H1 (cell line): Measurements from ENCODE around the gene KLF4. TPM values are rescaled to one million over a fixed set of nuclear protein-coding genes. Genes with fewer than 3 reads are reported as not detected.

Experiments used
- CREB1 ChIP-seq: IDR thresholded peaks from 2 replicates; pipeline ENCODE4 v1.6.1; 2012; ENCODE audit warnings: inconsistent platforms
- GTF2F1 ChIP-seq: IDR thresholded peaks from 2 replicates; pipeline ENCODE4 v1.6.1; 2012; ENCODE audit warnings: low read depth, low read length, improper control_type of control experiment, borderline replicate concordance
- YY1 ChIP-seq: IDR thresholded peaks from 2 replicates; pipeline ENCODE4 v1.6.1; 2011; ENCODE audit warnings: low read depth, mild to moderate bottlenecking, low read length
- polyA plus RNA-seq, 7 experiments: library from polyadenylated mRNA; depleted of rRNA in 3 of 7; stranded (reverse) in 5 of 7; unstranded in 2 of 7; fragments of >200 nt in 5 of 7; fragments of 200-250 nt in 2 of 7; gene quantifications; 1 replicate in 5 of 7; 2 replicates in 1 of 7; 4 replicates in 1 of 7; pipeline versions ENCODE4 v1.2.1 to v1.2.3, GENCODE V29; 2011 to 2013; ENCODE audit warnings: missing spikeins in 2 of 7, mixed read lengths in 2 of 7
- total RNA-seq: library from RNA; stranded (reverse); fragmentation: NEBNext Ultra II Directional; extraction: Animal tissue kit (Norgen Biotek cat#: 25700); gene quantifications from 2 replicates; pipeline ENCODE4 v1.2.1, GENCODE V29; 2021

Gene KLF4
- total and polyA plus RNA-seq, 2 of the 8 experiments (the other 6 are each of a cell fraction or from before 2014, with no cell fraction given): 0.77 to 2.8 TPM

GRCh38 chr9:107439991-107440456 is 49.5 kb downstream of the KLF4 start (continued):
- TF ChIP-seq YY1 (no peak), CREB1 (no peak), GTF2F1 (no peak)
